HT-29 (cell line): ENCODE data around the gene KIF13A. TPM values are rescaled to one million over a fixed set of nuclear protein-coding genes. Genes with fewer than 3 reads are reported as not detected.
"Not testable (repeated sequence)": the region's sequence is repeated elsewhere in the genome, so short reads cannot be mapped to it uniquely, and the experiment has no call there.

Experiments
- DNase-seq: peaks from one replicate; pipeline ENCODE4 v3.0.0-alpha.2; 2015; ENCODE audit warnings: low spot score
- total RNA-seq: library from RNA; depleted of rRNA; stranded (reverse); fragments of >200 nt; shearing (Covaris generic); gene quantifications from 2 replicates; pipeline ENCODE4 v1.2.3, GENCODE V29; 2014

Gene KIF13A
- total RNA-seq, 1 experiment from 2014 or later = 24.4 TPM

GRCh38 chr6:17871189-17871519, 116.3 kb downstream of the KIF13A start:
- DNase-seq = no peak

- DNase-seq = no peak
Observed at GRCh38 chr6:17870300-17871188, 116.9 kb downstream of the KIF13A start.

- DNase-seq = no peak
Observed at GRCh38 chr6:17869753-17870050, 117.7 kb downstream of the KIF13A start.

GRCh38 chr6:17869010-17869752, 118.3 kb downstream of the KIF13A start:
- no peak for DNase-seq

- no peak for DNase-seq
Observed at GRCh38 chr6:17867880-17868279, 119.6 kb downstream of the KIF13A start.

GRCh38 chr6:17866876-17867444, 120.5 kb downstream of the KIF13A start:
- no peak for DNase-seq

GRCh38 chr6:17865798-17866725, 121.4 kb downstream of the KIF13A start:
- peak; percentile 28 for DNase-seq

- peak; percentile 49 for DNase-seq
Observed at GRCh38 chr6:17865243-17865642, 122.2 kb downstream of the KIF13A start.

- DNase-seq = no peak
Observed at GRCh38 chr6:17863901-17864754, 123.3 kb downstream of the KIF13A start.

GRCh38 chr6:17861361-17861760, 126.1 kb downstream of the KIF13A start:
- no peak for DNase-seq

GRCh38 chr6:17859846-17860245, 127.6 kb downstream of the KIF13A start:
- no peak for DNase-seq

- DNase-seq = no peak
Observed at GRCh38 chr6:17858584-17858983, 128.9 kb downstream of the KIF13A start.

GRCh38 chr6:17857188-17857587, 130.2 kb downstream of the KIF13A start:
- DNase-seq = not testable (repeated sequence)

GRCh38 chr6:17856306-17856705, 131.1 kb downstream of the KIF13A start:
- DNase-seq = no peak

GRCh38 chr6:17855381-17855780, 132.1 kb downstream of the KIF13A start:
- DNase-seq = no peak

GRCh38 chr6:17853533-17853932, 133.9 kb downstream of the KIF13A start:
- no peak for DNase-seq

GRCh38 chr6:17851720-17852161, 135.7 kb downstream of the KIF13A start:
- DNase-seq = no peak

- no peak for DNase-seq
Observed at GRCh38 chr6:17851001-17851719, 136.3 kb downstream of the KIF13A start.

GRCh38 chr6:17850281-17850680, 137.2 kb downstream of the KIF13A start:
- no peak for DNase-seq

GRCh38 chr6:17847203-17847760, 140.2 kb downstream of the KIF13A start:
- no peak for DNase-seq
